Tibial artery (tissue), 4 donors: Measurements from ENCODE around the gene URB2.

Source experiments
- DNase-seq, 2 donors: peaks; one replicate each; pipeline ENCODE4 v3.0.0-alpha.2; 2019
- H3K27ac ChIP-seq, 2 donors: fragments of 200-600 bp; sonication (generic) in 1 of 2; 1 replicate in 1 of 2; 2 replicates in 1 of 2; pipeline ENCODE4 v1.5.1; 2018 to 2019; ENCODE audit warnings: mild to moderate bottlenecking in 1 of 2
- H3K27me3 ChIP-seq, 2 donors: fragments of 200-600 bp; sonication (generic) in 1 of 2; one replicate each; pipeline versions ENCODE4 v1.5.1 to v1.6.0; 2016 to 2019
- H3K36me3 ChIP-seq, 3 donors: fragments of 200-600 bp; sonication (generic) in 2 of 3; one replicate each; pipeline ENCODE4 v1.5.1; 2016 to 2019; ENCODE audit warnings: mild to moderate bottlenecking in 2 of 3
- H3K4me1 ChIP-seq, 4 donors: fragments of 200-600 bp; sonication (generic) in 2 of 4; 1 replicate in 3 of 4; 2 replicates in 1 of 4; pipeline ENCODE4 v1.5.1; 2016 to 2019
- H3K4me3 ChIP-seq, 2 donors: fragments of 200-600 bp; sonication (generic) in 1 of 2; 1 replicate in 1 of 2; 2 replicates in 1 of 2; pipeline ENCODE4 v1.5.1; 2018 to 2019; ENCODE audit warnings: mild to moderate bottlenecking in 2 of 2
- H3K9me3 ChIP-seq, 3 donors: fragments of 200-600 bp; sonication (generic) in 1 of 3; one replicate each; pipeline ENCODE4 v1.5.1; 2016 to 2019
- CTCF ChIP-seq, 2 experiments: fragments of 200-600 bp in 1 of 2; fragments of 450-650 bp in 1 of 2; IDR thresholded peaks; one replicate each; pipeline ENCODE4 v1.5.1; 2017 to 2019; ENCODE audit warnings: antibody characterized with exemption in 2 of 2, mild to moderate bottlenecking in 1 of 2, moderate library complexity in 1 of 2
- intact Hi-C: fragments of 100-400 bp; cut with DNase I; formaldehyde crosslinking; loops from one replicate; pipeline ENCODE4 v1.15.0; 2023; ENCODE audit warnings: low total_unique reads

URB2 gene

GRCh38 chr1:229600229-229600628 lies 25.8 kb upstream of the URB2 start:
- Histone ChIP-seq H3K9me3 (no peaks in the 10 kb centered on the region), H3K27me3 (no peaks in the 10 kb centered on the region), H3K4me1 (peaks cover 0 to 66% (median 35%) of the 10 kb centered on the region in 4 donors), H3K27ac (peak overlapping the region; percentile 85 to 91), H3K4me3 (no peak overlapping the region), H3K36me3 (peaks cover 29 to 39% (median 38%) of the 10 kb centered on the region in 3 donors)
- TF ChIP-seq CTCF (IDR thresholded peaks at IDR 0.05) = no peak
- intact Hi-C loops = no loop called here
- no peak for DNase-seq

- no peak for TF ChIP-seq CTCF (IDR thresholded peaks at IDR 0.05)
- peaks cover 49 to 67% (median 66%) of the 10 kb centered on the region in 3 donors for H3K36me3 ChIP-seq
These were observed 22.6 kb upstream of the URB2 start for GRCh38 chr1:229603371-229604005.

GRCh38 chr1:229607370-229607769 lies 18.7 kb upstream of the URB2 start:
- Histone ChIP-seq H3K36me3 (peaks cover 72 to 93% (median 90%) of the 10 kb centered on the region in 3 donors), H3K9me3 (no peaks in the 10 kb centered on the region), H3K4me1 (no peaks in the 10 kb centered on the region), H3K27ac (no peak overlapping the region), H3K27me3 (no peaks in the 10 kb centered on the region), H3K4me3 (no peak overlapping the region)
- TF ChIP-seq CTCF (IDR thresholded peaks at IDR 0.05) = no peak
- no peak for DNase-seq
- intact Hi-C loops = no loop called here

More at GRCh38 chr1:229603371-229604005, 22.6 kb upstream of the URB2 start:
- Histone ChIP-seq H3K27ac (no peak overlapping the region), H3K4me3 (no peak overlapping the region), H3K27me3 (no peaks in the 10 kb centered on the region), H3K9me3 (no peaks in the 10 kb centered on the region), H3K4me1 (peaks cover 0 to 36% (median 16%) of the 10 kb centered on the region in 4 donors)
- DNase-seq = no peak
- intact Hi-C loops = no loop called here

GRCh38 chr1:229608590-229608989 lies 17.5 kb upstream of the URB2 start:
- Histone ChIP-seq H3K4me3 (no peak overlapping the region), H3K36me3 (peaks cover 75 to 94% (median 87%) of the 10 kb centered on the region in 3 donors), H3K27me3 (no peaks in the 10 kb centered on the region), H3K4me1 (no peaks in the 10 kb centered on the region), H3K27ac (no peak overlapping the region), H3K9me3 (no peaks in the 10 kb centered on the region)
- intact Hi-C loops = no loop called here
- no peak for DNase-seq
- no peak for TF ChIP-seq CTCF (IDR thresholded peaks at IDR 0.05)

GRCh38 chr1:229613938-229614337 lies 12.1 kb upstream of the URB2 start:
- Histone ChIP-seq H3K4me1 (peaks cover 0 to 33% (median 0%) of the 10 kb centered on the region in 4 donors), H3K27me3 (no peaks in the 10 kb centered on the region), H3K9me3 (no peaks in the 10 kb centered on the region), H3K36me3 (peaks cover 40 to 53% (median 49%) of the 10 kb centered on the region in 3 donors), H3K4me3 (no peak overlapping the region), H3K27ac (no peak overlapping the region)
- intact Hi-C loops = no loop called here
- no peak for TF ChIP-seq CTCF (IDR thresholded peaks at IDR 0.05)
- DNase-seq = no peak
